ENCODE data around the gene ZNF512B. TPM values are rescaled to one million over a fixed set of nuclear protein-coding genes. Genes with fewer than 3 reads are reported as not detected.
"Not testable (repeated sequence)": the region's sequence is repeated elsewhere in the genome, so short reads cannot be mapped to it uniquely, and the experiment has no call there.

ZNF512B gene
- 10 to 100 TPM; 12.5 to 13.5 TPM for total RNA-seq

- POLR2A ChIA-PET, result no interaction called here
- peak within 1 kb of the TSS; percentile 78 for H3K27ac Mint-ChIP-seq
- H3K36me3 Mint-ChIP-seq, result peaks cover 12% of the 10 kb centered on the region
- H3K27me3 Mint-ChIP-seq, result no peaks in the 10 kb centered on the region
- peaks cover 17% of the 10 kb centered on the region for H3K4me1 Mint-ChIP-seq (ENCODE audit: low read depth)
- DNase-seq, result peak; percentile 67
- no peaks in the 10 kb centered on the region for H3K9me3 Mint-ChIP-seq
- intact Hi-C loops (cut with micrococcal nuclease), result loop anchor here (5.0 to 10.0 kb wide), 3 partner anchors 183 to 335 kb away; partner anchors contain the start of genes LIME1 and SLC2A4RG
- CTCF ChIA-PET, result interaction anchor here (1.0 kb wide), 1 partner anchor 432 kb away, joined by 3 read pairs; no protein-coding TSS in a partner anchor
- peak within 1 kb of the TSS; percentile 81 for H3K4me3 Mint-ChIP-seq
Measured at GRCh38 chr20:63969838-63970713, at the start of gene ZNF512B. Gene ZNF512B (minus strand): TSS chr20:63969930. CDS start chr20:63967950, 1,980 bp downstream.

- Mint-ChIP-seq H3K36me3 (peaks cover 51% of the 10 kb centered on the region), H3K9me3 (no peaks in the 10 kb centered on the region), H3K27me3 (no peaks in the 10 kb centered on the region), H3K4me1 (ENCODE audit: low read depth) (peaks cover 17% of the 10 kb centered on the region), H3K27ac (no peak overlapping the region), H3K4me3 (no peak overlapping the region)
- intact Hi-C loops (cut with micrococcal nuclease), result no loop called here
- no peak for DNase-seq
- ChIA-PET POLR2A (no interaction called here), CTCF (no interaction called here)
Measured at GRCh38 chr20:64015635-64016034, 45.9 kb upstream of the ZNF512B start.

- DNase-seq, H3K27me3 Mint-ChIP-seq, POLR2A ChIA-PET, CTCF ChIA-PET: not testable (repeated sequence)
- Mint-ChIP-seq H3K4me1 (ENCODE audit: low read depth) (peaks cover 25% of the 10 kb centered on the region), H3K27ac (peak overlapping the region; percentile 93), H3K9me3 (peaks cover 18% of the 10 kb centered on the region), H3K36me3 (peaks cover 62% of the 10 kb centered on the region), H3K4me3 (peak overlapping the region; percentile 55)
- intact Hi-C loops (cut with micrococcal nuclease), result loop anchor here (1.0 kb wide), 1 partner anchor 23 kb away; no protein-coding TSS in a partner anchor
Measured at GRCh38 chr20:64012385-64013154, 42.8 kb upstream of the ZNF512B start.

GRCh38 chr20:64011366-64011779, 41.6 kb upstream of the ZNF512B start:
- Mint-ChIP-seq H3K27ac (peak overlapping the region; percentile 90), H3K27me3 (no peaks in the 10 kb centered on the region), H3K36me3 (peaks cover 63% of the 10 kb centered on the region), H3K9me3 (peaks cover 18% of the 10 kb centered on the region), H3K4me3 (no peak overlapping the region), H3K4me1 (ENCODE audit: low read depth) (peaks cover 25% of the 10 kb centered on the region)
- CTCF ChIA-PET, result interaction anchor here (1.6 kb wide), 1 partner anchor 28 kb away, joined by 4 read pairs; no protein-coding TSS in a partner anchor
- intact Hi-C loops (cut with micrococcal nuclease), result no loop called here
- POLR2A ChIA-PET, result no interaction called here
- peak; percentile 16 for DNase-seq

- POLR2A ChIA-PET, result no interaction called here
- CTCF ChIA-PET, result interaction anchor here (1.6 kb wide), 1 partner anchor 28 kb away, joined by 4 read pairs; no protein-coding TSS in a partner anchor
- intact Hi-C loops (cut with micrococcal nuclease), result no loop called here
- Mint-ChIP-seq H3K4me3 (no peak overlapping the region), H3K4me1 (ENCODE audit: low read depth) (peaks cover 25% of the 10 kb centered on the region), H3K9me3 (peaks cover 18% of the 10 kb centered on the region), H3K27ac (peak overlapping the region; percentile 90), H3K27me3 (no peaks in the 10 kb centered on the region), H3K36me3 (peaks cover 62% of the 10 kb centered on the region)
- peak; percentile 18 for DNase-seq
Measured at GRCh38 chr20:64010711-64011237, 41.0 kb upstream of the ZNF512B start.

GRCh38 chr20:64009811-64010387, 40.2 kb upstream of the ZNF512B start:
- Mint-ChIP-seq H3K36me3 (peaks cover 60% of the 10 kb centered on the region), H3K4me3 (no peak overlapping the region), H3K27me3 (no peaks in the 10 kb centered on the region), H3K4me1 (ENCODE audit: low read depth) (peaks cover 25% of the 10 kb centered on the region), H3K27ac (peak overlapping the region; percentile 49), H3K9me3 (peaks cover 18% of the 10 kb centered on the region)
- no peak for DNase-seq
- ChIA-PET CTCF (interaction anchor here (1.6 kb wide), 1 partner anchor 29 kb away, joined by 4 read pairs; no protein-coding TSS in a partner anchor), POLR2A (no interaction called here)
- intact Hi-C loops (cut with micrococcal nuclease), result no loop called here

- intact Hi-C loops (cut with micrococcal nuclease), result no loop called here
- Mint-ChIP-seq H3K4me3 (no peak overlapping the region), H3K36me3 (peaks cover 55% of the 10 kb centered on the region), H3K27ac (no peak overlapping the region), H3K9me3 (peaks cover 18% of the 10 kb centered on the region), H3K27me3 (no peaks in the 10 kb centered on the region), H3K4me1 (ENCODE audit: low read depth) (peaks cover 18% of the 10 kb centered on the region)
- POLR2A ChIA-PET, result no interaction called here
- CTCF ChIA-PET, result interaction anchor here (1.1 kb wide), 1 partner anchor 32 kb away, joined by 3 read pairs; no protein-coding TSS in a partner anchor
- DNase-seq, result no peak
Measured at GRCh38 chr20:64006902-64007301, 37.2 kb upstream of the ZNF512B start.

GRCh38 chr20:64006490-64006889, 36.8 kb upstream of the ZNF512B start:
- H3K36me3 Mint-ChIP-seq, result peaks cover 56% of the 10 kb centered on the region
- intact Hi-C loops (cut with micrococcal nuclease), result no loop called here
- peaks cover 17% of the 10 kb centered on the region for H3K4me1 Mint-ChIP-seq (ENCODE audit: low read depth)
- H3K9me3 Mint-ChIP-seq, result peaks cover 18% of the 10 kb centered on the region
- no peaks in the 10 kb centered on the region for H3K27me3 Mint-ChIP-seq
- no peak overlapping the region for H3K27ac Mint-ChIP-seq
- H3K4me3 Mint-ChIP-seq, result no peak overlapping the region
- POLR2A ChIA-PET, result no interaction called here
- CTCF ChIA-PET, result interaction anchor here (1.1 kb wide), 1 partner anchor 32 kb away, joined by 3 read pairs; no protein-coding TSS in a partner anchor
- DNase-seq, result no peak

- Mint-ChIP-seq H3K36me3 (peaks cover 50% of the 10 kb centered on the region), H3K9me3 (peaks cover 18% of the 10 kb centered on the region), H3K27me3 (no peaks in the 10 kb centered on the region), H3K4me3 (no peak overlapping the region), H3K27ac (no peak overlapping the region), H3K4me1 (ENCODE audit: low read depth) (peaks cover 7% of the 10 kb centered on the region)
- intact Hi-C loops (cut with micrococcal nuclease), result no loop called here
- no peak for DNase-seq
- POLR2A ChIA-PET, result no interaction called here
- CTCF ChIA-PET, result no interaction called here
Measured at GRCh38 chr20:64005394-64005793, 35.7 kb upstream of the ZNF512B start.

GRCh38 chr20:64003960-64004725, 34.4 kb upstream of the ZNF512B start:
- POLR2A ChIA-PET, result no interaction called here
- CTCF ChIA-PET, result interaction anchor here (0.9 to 1.7 kb wide), 2 partner anchors 10 to 35 kb away, joined by 3 to 7 read pairs; no protein-coding TSS in a partner anchor
- Mint-ChIP-seq H3K4me1 (ENCODE audit: low read depth) (no peaks in the 10 kb centered on the region), H3K9me3 (peaks cover 10% of the 10 kb centered on the region), H3K4me3 (no peak overlapping the region), H3K36me3 (peaks cover 47% of the 10 kb centered on the region), H3K27me3 (no peaks in the 10 kb centered on the region), H3K27ac (no peak overlapping the region)
- intact Hi-C loops (cut with micrococcal nuclease), result no loop called here
- no peak for DNase-seq

GRCh38 chr20:64001607-64002011, 31.9 kb upstream of the ZNF512B start:
- H3K36me3 Mint-ChIP-seq, result peaks cover 39% of the 10 kb centered on the region
- no peak for DNase-seq
- no peaks in the 10 kb centered on the region for H3K4me1 Mint-ChIP-seq (ENCODE audit: low read depth)
- no peaks in the 10 kb centered on the region for H3K27me3 Mint-ChIP-seq
- H3K9me3 Mint-ChIP-seq, result no peaks in the 10 kb centered on the region
- intact Hi-C loops (cut with micrococcal nuclease), result no loop called here
- no peak overlapping the region for H3K4me3 Mint-ChIP-seq
- CTCF ChIA-PET, result interaction anchor here (0.6 to 1.1 kb wide), 2 partner anchors 37 to 56 kb away, joined by 3 to 4 read pairs; no protein-coding TSS in a partner anchor
- peak overlapping the region; percentile 42 for H3K27ac Mint-ChIP-seq
- POLR2A ChIA-PET, result no interaction called here
